Stimulated activated naive CD4-positive, alpha-beta T cell (primary cell): ENCODE measurements around the gene GAGE13.
"Not testable (repeated sequence)": the region's sequence is repeated elsewhere in the genome, so short reads cannot be mapped to it uniquely, and the experiment has no call there.

Experiments
- DNase-seq, 6 experiments: peaks; one replicate each; lab custom pipeline; 2025; lab: John Stamatoyannopoulos, UW

Gene GAGE13

GRCh38 chrX:49330421-49330820 is 961 bp upstream of the GAGE13 start:
- not testable (repeated sequence) for DNase-seq

- not testable (repeated sequence) for DNase-seq
Measured at GRCh38 chrX:49331841-49332240, 459 bp downstream of the GAGE13 start.

- not testable (repeated sequence) for DNase-seq
Measured at GRCh38 chrX:49341449-49341848, 10.1 kb downstream of the GAGE13 start.

DNA sequence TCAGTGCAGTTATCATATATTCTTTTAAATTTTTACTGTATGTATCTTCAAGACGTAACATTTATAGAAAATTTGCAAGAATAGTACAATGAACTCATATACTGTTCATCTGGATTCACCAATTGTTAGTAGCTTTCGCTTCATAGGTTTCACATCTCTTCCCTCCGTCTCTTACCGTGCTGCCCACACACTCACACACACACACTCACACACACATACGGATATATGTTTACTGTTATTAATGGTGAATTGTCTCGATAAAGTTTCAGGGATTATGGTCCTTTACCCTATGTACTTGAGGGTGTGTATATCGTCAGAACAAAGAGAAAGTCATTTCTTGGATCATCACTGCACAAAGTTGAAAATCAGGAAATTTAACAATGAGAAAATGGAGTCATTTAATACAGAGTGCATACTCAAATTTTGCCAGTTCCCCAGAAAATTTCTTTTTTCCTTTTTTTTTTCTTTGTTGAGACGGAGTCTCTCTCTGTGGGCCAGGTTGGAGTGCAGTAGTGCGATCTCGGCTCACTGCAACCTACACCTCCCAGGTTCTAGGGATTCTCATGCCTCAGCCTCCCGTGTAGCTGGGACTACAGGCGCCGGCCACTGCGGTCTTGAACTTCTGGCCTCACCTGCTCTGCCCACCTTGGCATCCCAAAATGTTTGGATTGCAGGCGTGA is 13.3 kb downstream of the GAGE13 start:
- DNase-seq: not testable (repeated sequence)

- DNase-seq: not testable (repeated sequence)
Measured at GRCh38 chrX:49345402-49345801, 14.0 kb downstream of the GAGE13 start.

- DNase-seq: not testable (repeated sequence)
Measured at GRCh38 chrX:49346150-49346549, 14.8 kb downstream of the GAGE13 start.
